HG02759 (cell line): ENCODE results near the gene SLC10A6.
"Not testable (repeated sequence)": the region's sequence is repeated elsewhere in the genome, so short reads cannot be mapped to it uniquely, and the experiment has no call there.

Experiments
- ATAC-seq: cut with Tn5 transposase; IDR thresholded peaks from one replicate; pipeline ENCODE4 v1.9.1; 2021; ENCODE audit warnings: mild to moderate bottlenecking, moderate library complexity; ENCODE audit not compliant: unreplicated experiment

SLC10A6 gene, protein sequence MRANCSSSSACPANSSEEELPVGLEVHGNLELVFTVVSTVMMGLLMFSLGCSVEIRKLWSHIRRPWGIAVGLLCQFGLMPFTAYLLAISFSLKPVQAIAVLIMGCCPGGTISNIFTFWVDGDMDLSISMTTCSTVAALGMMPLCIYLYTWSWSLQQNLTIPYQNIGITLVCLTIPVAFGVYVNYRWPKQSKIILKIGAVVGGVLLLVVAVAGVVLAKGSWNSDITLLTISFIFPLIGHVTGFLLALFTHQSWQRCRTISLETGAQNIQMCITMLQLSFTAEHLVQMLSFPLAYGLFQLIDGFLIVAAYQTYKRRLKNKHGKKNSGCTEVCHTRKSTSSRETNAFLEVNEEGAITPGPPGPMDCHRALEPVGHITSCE

DNA sequence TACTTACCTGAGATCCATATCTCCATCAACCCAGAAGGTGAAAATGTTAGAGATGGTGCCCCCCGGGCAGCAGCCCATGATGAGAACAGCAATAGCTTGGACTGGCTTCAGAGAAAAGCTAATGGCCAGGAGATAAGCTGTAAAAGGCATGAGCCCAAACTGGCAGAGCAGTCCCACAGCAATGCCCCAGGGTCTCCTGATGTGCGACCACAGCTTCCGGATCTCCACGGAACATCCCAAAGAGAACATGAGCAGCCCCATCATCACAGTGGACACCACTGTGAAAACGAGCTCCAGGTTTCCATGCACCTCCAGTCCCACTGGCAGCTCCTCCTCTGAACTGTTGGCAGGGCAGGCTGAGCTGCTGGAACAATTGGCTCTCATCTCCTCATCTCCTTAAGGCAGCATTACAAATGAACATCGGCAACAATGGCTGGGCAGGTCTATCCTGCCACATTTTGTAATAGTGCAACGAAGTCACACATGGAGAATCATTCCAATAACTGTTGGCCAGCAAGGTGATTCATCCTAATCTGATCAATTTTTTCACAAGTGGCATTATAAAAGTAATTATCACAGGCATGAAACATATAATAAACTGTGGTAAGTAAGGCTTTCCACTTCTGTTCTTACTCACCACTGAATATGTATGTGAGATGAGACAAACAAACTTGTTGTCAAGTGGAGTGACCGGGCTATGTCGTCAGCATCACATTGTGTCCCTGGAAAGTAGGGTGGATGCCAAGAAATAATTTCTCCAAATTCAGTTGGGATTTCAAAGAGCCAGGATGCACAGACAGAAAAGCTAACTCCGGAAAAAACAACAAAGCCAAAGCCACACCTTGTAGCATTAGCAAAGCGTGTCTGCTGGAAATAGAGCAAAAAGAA, at the start of gene SLC10A6:
Gene SLC10A6 (minus strand): TSS at position 653 of the 888 bp plus-strand sequence. CDS start 269 bp downstream, at position 384.
- ATAC-seq = no peak

DNA sequence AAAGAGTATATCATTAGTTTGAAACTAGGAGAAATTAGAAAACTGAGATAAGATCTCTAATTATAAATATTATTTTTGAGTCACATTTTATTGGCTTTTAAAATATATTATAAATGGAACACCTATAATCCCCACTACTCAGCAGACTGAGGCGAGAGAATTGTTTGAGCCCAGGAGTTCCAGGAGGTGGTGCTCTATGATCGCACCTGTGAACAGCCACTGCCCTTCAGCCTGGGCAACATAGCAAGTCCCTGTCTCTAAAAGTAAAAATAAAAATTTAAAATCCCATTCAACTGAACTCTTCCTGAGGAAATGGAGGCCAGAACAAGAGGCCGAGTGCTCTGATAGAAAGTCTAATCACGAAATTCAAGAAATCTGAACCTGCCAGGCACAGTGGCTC, 49.4 kb upstream of the SLC10A6 start:
- no peak for ATAC-seq

DNA sequence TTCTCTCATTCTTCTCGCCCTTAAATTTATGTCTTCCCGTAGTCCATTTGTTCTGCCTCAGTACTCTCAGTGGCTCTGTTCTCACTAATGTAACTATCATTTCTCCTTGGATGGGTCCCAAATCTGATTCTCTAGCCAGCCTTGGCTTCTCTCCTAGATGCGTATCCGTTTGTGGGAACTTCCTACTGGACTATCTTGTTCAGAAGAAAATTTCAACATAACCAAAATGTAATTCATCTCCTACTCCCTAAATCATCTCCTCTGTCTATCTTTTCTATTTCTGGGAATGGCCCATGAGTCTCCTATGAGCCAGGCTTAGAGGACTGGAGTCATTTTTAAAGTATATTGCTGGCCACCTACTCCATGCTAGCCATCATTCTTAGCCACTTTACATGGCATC, 47.4 kb upstream of the SLC10A6 start:
- ATAC-seq = no peak

DNA sequence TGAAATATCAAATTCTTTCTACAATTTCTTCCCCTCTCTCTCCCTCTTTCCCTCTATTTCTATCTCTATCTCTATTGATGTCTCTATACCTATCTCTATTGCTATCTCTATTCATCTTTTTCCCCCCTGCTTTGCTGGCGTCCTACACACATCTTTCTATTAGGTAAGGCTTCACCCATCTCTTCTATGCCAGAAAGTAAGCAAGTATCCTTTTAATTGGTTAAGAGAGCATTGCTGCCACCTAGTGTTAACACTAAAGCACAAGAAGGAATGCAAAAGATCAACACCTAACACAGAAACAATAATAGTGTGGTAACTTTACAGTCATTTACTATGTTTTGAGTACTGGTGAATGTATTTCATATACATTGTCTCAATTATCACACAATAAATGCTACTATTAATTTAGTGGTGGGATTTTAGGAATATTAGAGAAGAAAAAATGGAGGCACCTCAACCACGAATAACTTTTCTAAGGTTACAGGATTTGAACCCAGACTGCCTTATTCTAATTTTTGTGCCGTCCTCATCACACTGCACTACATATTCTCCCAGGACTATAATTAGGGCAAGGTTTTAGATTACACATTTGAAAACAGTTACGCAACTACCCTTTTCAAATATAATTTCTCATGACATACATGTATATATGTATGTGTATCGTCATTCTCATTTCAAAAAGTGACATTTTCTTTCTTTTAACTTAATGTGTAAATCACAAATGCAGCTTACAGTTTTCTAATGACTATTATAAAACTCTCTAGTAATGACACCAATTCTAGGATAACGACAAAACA, 46.7 kb upstream of the SLC10A6 start:
- no peak for ATAC-seq

DNA sequence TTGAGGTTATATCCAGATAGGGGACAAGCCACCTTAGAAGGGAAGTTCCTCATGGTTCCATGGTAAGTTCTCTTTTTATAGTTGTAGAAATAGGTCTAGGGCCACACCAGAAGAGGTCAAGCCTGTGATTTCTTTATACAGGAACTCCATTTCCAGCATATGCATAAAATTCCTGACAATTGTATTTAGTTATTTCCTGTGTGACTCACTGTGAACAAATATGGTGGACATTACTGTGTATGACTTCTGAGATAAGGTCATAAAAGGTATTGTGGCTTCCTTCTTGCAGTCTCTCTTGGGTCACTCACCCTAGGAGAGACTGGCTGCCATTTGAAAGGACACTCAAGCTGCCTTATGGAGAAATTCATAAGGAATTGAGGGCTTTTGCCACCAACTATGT, 45.3 kb upstream of the SLC10A6 start:
- no peak for ATAC-seq

DNA sequence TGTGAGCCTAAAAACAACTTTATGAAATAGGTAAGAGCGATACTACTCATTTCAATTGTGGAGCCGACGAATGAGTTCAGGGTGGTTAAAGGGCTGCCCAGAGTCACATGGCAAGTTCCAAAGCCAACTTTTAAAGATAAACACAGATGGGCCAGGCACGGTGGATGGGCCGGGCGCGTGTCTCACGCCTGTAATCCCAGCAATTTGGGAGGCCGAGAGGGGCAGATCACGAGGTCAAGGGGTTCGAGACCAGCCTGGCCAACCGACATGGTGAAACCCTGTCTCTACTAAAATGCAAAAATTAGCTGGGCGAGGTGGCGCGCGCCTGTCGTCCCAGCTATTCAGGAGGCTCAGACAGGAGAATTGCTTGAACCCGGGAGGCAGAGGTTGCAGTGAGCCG, 44.0 kb upstream of the SLC10A6 start:
- no peak for ATAC-seq

DNA sequence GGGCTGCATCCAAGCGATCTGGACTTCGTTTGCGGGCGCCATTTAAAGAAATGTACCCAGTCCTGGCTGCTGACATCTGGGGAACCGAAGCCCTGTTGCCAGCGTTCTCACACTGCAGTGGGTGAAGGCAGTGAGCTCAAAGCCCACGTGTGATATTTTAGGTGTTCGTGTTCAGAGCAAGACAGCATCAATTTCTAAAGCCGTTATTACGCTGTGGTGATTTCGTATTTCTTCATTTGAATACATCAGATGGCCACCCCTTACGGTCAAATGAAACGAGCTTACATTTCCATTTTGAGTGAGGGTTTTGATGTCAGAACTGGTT, 43.4 kb upstream of the SLC10A6 start:
- ATAC-seq = peak; percentile 20

DNA sequence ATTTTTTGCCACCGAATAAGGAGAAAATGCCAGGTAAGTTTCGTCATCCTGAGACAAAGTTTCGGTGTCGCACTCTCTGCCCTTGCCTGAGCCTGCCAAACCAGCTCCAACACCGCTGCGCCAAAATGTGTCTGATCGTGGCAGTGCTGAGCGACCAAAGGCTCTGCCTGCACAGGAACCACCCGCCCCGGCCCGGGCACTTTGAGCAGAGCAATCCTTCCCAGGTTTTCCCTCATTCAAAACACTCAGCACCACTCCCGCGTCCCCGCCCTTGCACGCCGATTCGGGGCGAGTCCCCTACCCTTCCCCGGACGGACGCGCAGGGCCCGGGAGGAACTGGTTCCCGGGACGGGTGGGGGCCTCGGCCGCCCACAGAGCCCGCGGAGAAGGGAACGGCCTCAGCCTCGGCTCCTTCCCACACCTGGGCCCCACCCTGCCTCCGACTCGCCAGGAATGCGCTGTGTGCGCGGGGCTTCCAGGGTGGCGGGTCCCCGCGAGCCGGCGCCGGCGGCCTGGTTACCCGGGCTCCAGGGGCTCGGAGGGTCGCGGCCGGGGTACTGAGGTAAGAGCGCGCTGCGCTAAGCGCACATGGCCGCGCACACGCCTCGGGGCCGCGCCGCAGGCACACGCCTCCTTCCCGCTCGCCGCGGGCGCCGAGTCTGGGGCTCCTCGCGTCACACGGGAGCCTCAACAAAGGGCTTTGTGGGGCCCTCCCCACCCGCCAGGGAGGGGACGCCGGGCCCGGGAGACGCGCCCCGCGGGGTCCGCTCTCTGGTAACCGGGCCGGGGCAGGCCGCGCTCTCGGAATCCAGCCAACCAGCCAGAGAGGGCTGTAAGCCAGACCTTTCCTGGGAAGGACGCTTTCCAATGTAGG, 42.8 kb upstream of the SLC10A6 start, which contains the start of gene C4orf36:
Gene C4orf36 (minus strand): TSS at position 661 of the 874 bp plus-strand sequence. CDS start 902 bp downstream, outside the sequence.
- peak; percentile 76 for ATAC-seq

DNA sequence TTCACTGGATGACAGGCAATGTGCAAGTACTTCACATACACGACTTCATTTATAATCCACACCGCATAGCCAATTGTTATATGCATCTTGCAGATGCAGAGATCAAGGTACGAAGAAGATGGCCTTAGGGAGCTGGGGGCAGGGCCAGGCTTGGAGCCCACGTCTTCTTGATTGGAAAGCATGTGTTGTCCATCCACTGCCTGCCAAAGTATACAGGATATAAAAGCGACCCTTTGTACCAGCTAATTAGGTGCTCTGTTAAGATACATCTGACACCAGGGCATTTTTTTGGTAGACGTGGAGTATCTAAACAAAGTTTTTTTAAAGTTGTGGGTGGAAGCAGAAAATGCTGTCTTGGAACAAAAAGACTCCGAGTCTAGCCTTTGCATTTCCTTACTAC, 41.6 kb upstream of the SLC10A6 start:
- no peak for ATAC-seq

DNA sequence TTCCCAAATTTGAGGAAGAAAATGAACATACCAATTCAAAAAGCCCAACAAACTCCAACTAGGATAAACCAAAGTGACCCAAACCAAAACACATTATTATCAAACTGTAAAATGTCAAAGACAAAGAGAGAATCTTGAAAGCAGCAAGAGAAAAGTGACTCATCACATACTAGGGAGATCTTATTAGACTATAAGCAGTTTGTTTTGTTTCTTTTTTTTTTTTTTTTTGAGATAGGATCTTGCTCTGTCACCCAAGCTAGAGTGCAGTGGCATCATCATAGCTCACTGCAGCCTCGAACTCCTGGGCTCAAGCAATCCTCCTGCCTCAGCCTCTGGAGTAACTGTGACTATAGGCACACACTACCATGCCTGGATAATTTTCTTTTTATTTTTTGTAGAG, 30.5 kb upstream of the SLC10A6 start:
- ATAC-seq = no peak

DNA sequence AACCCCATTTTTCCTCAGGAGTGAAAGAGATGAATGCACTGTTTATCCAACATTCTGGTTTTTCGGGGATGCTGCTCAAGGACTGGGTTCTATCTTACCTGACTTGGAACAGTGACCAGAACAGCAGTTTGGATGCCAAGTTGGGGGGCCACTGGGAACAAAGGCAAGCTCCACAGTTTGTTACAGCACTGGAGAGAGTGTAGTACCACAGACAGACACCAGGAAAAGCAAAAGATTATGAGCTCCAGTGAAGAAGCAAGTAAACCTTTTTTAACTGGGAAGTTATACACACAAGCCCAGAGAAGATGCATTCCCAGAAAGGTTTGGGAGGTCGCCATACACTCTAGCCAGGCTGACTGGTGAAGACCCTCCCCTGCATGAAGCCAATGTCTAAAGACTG, 29.5 kb upstream of the SLC10A6 start:
- ATAC-seq = no peak

DNA sequence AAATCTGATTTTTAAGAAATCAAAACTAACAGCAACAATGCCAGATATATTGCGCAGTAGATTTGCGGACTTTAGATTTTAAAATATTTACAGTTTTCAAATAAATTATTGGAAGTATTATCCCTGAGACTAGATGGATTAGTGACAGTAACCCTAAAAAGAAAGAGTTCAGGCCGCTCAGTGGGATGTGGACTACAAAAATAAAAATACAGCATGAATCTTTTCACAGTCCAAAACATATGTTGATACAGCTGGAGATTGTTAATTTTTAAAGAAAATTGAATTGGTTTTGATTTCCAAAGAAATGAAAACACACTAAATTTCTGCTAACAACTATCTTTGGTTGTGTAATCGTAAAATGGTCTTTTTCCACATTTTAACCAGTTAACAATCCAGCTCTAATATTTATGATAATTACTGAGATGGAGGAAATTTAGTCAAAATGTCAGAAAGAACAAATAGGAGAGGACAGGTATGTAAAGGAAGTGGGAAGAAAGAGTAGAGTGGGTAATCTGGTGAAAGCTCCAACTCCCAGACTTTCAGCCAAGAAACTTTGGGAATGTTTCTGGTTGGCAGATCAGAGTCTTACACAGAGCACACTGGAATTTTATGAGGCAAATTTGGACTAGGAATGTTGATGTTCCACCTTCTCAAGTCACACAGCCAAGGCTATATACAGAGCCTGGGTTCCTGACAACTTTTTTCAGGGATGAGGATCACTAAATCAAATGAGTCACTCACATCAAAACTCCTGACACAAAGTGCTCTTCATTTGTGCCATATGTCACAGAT, 27.9 kb upstream of the SLC10A6 start:
- no peak for ATAC-seq

DNA sequence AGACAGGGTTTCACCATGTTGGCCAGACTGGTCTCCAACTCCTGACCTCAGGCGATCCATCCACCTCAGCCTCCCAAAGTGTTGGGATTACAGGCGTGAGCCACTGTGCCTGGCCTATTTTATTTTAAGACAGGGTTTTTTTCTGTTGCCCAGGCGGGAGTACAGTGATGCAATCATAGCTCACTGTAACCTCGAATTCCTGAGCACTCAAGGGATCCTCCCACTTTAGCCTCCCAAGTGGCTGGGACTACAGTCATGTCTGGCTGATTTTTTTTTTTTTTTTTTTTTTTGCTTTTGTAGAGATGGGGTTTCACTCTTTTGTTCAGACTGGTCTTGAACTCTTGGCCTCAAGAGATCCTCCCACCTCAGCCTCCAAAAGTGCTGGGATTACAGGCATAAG, 26.3 kb upstream of the SLC10A6 start:
- not testable (repeated sequence) for ATAC-seq

DNA sequence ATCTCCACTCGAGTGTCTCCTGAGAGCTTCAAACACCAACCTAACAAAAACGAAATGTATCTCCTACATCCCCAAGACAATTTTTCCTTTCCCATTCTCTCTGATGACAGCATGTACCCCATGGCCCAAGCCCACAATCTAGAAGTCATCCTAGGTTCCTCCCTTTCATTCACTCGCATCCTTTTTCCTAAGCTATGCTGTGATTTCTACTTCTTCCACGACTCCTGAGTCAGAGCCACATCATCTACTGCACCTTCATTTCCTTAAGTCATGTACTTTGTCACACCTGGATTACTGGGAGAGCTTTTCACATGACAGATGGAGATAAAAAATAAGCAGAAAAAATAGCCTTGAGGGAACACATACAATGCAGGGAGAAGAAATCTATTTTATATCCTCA, 23.0 kb upstream of the SLC10A6 start:
- ATAC-seq = no peak

DNA sequence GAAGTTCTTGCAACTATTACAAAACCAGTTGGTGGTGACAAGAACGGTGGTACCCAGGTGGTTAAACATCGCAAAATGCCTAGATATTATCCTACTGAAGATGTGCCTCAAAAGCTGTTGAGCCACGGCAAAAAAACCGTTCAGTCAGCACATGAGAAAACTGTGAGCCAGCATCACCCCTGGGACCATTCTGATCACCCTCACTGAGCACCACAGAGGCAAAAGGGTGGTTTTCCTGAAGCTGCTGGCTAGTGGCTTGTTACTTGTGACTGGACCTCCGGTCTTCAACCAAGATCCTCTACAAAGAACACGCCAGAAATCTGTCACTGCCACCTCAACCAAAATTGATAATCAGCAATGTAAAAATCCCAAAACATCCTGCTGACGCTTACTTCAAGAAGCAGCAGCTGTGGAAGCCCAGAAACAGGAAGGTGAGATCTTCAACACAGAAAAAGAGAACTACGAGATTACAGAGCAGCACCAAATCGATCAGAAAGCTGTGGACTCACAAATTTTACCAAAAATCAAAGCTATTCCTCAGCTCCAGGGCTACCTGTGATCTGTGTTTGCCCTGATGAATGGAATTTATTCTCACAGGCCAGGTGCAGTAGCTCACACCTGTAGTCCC, 21.4 kb upstream of the SLC10A6 start:
- ATAC-seq = no peak

DNA sequence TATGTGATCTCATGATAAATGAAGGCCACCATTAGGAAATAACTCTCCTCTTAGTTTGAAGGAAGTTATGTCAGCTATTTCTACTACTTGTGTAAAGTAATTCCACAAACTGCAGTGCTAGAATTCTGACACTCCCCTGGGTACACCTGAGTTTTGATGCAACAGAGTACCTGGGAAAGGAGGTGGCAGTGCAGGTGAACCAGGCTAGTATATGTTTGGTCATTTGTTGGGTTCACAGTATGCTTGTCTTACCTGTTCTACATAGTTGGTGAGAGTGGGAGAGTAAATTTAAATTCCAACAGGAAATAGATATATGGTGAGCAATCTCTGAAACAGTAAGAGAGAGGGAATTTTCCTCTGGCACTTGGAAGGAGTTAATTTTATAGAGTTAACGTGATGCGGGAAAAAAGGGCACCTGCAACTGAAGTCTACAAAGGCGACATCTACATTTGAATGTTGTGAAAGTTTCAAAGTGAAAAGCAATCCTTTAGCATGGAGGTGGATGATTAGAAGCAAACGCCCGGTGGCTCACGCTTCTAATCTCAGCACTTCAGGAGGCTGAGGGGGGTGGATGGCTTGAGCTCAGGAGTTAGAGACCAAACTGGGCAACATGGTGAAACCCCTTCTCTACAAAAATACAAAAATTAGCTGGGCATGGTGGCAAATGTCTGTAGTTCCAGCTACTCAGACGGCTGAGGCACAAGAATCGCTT, 8.3 kb upstream of the SLC10A6 start:
- ATAC-seq = no peak

DNA sequence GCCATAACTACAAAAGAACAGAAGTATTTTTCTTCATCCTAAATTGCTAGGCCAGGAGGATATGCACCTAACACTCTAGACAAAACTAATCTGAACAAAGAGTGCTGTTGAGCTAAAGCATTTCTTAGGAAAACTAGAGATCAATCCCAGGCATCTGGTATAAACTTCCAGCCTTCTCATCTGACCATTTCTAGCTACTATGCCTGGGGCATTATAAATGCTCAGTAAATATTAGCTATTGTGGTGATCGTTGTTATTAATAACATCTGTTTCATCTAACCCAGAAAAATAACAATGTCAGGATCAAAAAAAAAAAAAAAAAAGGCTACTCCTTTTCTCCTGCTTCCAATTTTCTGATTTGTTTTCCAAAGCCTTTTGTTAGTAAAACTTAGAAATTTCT, 7.7 kb upstream of the SLC10A6 start:
- no peak for ATAC-seq

DNA sequence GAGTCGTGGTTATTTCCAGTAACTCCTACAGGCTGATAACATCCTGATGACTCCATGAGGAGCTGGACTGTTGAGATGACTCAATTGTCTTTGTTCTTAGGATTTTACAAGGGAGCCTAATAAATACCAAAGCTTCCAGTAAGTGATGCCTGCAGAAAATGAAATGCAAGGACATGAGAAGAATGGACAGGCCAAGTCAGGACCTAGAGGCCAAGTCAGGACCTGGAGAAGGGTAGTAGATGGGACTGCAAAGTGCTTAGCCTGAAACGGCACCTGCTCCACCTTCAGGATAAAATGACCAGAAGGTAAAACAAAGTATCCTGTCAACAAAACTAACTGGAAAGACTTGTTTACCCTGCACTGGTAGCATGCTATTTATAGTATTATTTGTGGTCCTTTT, 6.4 kb upstream of the SLC10A6 start:
- no peak for ATAC-seq
